Fibroblast of skin of right biceps (primary cell): ENCODE data around the gene NCLN.
"Not testable (repeated sequence)": the region's sequence is repeated elsewhere in the genome, so short reads cannot be mapped to it uniquely, and the experiment has no call there.

Source experiments
- DNase-seq: peaks from one replicate; pipeline ENCODE4 v3.0.0-alpha.2; 2013

The NCLN gene, protein sequence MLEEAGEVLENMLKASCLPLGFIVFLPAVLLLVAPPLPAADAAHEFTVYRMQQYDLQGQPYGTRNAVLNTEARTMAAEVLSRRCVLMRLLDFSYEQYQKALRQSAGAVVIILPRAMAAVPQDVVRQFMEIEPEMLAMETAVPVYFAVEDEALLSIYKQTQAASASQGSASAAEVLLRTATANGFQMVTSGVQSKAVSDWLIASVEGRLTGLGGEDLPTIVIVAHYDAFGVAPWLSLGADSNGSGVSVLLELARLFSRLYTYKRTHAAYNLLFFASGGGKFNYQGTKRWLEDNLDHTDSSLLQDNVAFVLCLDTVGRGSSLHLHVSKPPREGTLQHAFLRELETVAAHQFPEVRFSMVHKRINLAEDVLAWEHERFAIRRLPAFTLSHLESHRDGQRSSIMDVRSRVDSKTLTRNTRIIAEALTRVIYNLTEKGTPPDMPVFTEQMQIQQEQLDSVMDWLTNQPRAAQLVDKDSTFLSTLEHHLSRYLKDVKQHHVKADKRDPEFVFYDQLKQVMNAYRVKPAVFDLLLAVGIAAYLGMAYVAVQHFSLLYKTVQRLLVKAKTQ

DNA sequence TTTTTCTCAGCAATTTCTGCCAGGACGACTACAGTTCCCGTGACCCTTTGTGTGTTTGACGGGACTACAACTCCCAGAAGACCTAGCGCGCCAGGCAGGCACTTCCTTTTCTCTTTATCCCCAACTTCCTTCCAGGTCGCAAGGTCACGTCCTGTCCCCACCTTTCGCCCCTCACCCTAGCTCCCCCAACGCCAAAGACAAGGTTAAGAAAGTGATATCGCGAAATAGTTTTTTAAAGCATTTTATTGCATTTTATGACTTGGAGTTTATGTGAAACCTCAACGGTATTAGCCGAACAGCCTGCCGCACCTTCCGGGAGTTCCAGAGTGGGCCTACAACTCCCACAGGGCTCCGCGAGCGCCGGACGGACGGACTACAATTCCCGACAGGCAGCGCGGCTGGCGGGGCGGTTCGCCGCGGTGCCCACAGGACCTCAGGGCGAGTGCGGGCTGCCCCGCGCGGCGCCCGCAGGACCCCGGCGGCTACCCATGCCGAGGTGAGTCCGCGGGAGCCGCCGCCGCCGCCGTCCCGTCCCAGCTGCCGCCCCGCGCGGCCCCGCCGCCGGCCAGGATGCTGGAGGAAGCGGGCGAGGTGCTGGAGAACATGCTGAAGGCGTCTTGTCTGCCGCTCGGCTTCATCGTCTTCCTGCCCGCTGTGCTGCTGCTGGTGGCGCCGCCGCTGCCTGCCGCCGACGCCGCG, at the start of gene NCLN:
Gene NCLN, plus strand, starts transcription at position 470 of the 699 bp plus-strand sequence. Its CDS starts 101 bp downstream, at position 571.
- peak; percentile 93 for DNase-seq

DNA sequence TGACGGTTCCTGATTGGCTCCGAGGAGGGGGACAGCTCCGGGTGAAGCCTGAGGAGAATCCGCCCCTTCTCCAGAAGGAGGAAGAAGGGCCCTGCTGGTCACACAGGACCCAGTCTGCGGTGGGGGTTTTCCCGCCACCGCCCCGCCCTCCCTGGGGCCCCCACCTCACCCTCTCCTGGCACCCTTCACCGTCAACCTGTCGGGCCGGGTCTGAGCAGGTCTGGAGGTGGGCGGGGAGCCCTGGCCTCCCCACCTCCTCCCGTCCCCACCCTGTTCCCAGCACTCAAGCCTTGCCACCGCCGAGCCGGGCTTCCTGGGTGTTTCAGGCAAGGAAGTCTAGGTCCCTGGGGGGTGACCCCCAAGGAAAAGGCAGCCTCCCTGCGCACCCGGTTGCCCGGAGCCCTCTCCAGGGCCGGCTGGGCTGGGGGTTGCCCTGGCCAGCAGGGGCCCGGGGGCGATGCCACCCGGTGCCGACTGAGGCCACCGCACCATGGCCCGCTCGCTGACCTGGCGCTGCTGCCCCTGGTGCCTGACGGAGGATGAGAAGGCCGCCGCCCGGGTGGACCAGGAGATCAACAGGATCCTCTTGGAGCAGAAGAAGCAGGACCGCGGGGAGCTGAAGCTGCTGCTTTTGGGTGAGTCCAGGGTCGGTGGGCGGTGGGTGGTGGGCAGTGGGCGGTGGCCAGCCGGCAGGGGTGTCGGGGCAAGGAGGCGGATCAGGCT, 49.6 kb upstream of the NCLN start, which contains the start of gene GNA15:
Gene GNA15, plus strand, starts transcription at position 73 of the 723 bp plus-strand sequence. Its CDS starts 418 bp downstream, at position 491.
- DNase-seq = no peak

- DNase-seq = no peak
Measured at GRCh38 chr19:3136684-3137055, 49.1 kb upstream of the NCLN start.

- no peak for DNase-seq
Measured at GRCh38 chr19:3137119-3137518, 48.6 kb upstream of the NCLN start.

- DNase-seq = no peak
Measured at GRCh38 chr19:3138268-3138667, 47.5 kb upstream of the NCLN start.

DNA sequence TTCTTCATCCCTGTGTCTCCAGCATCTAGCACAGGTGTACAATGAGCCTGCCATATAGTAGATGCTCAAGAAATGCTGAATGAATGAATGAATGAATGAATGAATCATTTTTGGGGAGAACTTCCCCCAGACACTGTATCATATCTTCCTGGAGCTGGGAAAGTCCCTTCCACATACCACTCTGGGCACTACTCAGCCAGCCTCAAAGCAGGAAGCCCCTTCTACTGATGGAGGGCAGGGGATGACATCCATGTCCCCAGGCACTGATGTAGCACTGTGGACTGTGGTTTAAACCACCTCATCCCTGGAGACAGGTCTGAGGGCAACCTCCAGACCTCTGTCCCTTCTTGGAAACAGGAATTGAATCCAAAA, 45.1 kb upstream of the NCLN start:
- DNase-seq = no peak

DNA sequence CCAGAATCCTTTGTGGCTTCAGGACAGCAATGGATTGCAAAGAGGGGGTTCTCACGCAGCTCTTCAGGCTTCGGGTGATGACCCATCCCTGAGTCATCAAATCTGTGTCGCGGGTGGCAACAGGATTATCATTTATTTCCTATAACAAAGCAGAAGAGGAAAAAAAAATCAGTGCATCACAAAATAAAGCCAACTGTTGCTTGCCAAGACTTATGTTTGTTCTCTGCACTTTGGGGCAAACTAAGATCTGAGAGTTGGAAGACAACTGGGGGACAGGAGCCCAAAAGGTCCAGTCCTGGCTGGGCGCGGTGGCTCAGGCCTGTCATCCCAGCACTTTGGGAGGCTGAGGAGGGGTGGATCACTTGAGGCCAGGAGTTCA, 43.4 kb upstream of the NCLN start:
- DNase-seq = peak; percentile 92

GRCh38 chr19:3142781-3143337, 42.9 kb upstream of the NCLN start:
- no peak for DNase-seq

GRCh38 chr19:3145909-3146676, 39.6 kb upstream of the NCLN start:
- DNase-seq = no peak

- DNase-seq = no peak
Measured at GRCh38 chr19:3146677-3147100, 39.0 kb upstream of the NCLN start.

DNA sequence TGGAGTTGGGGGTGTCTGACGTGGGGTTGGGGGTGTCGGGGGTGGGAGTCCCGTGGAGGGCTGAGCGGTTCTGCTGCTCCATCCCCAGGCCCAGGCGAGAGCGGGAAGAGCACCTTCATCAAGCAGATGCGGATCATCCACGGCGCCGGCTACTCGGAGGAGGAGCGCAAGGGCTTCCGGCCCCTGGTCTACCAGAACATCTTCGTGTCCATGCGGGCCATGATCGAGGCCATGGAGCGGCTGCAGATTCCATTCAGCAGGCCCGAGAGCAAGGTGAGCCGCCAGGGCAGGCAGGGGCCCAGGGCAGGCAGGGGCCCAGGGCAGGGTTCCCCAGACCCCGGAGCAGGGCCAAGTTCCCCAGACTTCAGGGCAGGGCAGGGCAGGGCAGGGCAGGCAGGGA, 37.2 kb upstream of the NCLN start:
- no peak for DNase-seq

- no peak for DNase-seq
Measured at GRCh38 chr19:3149089-3149488, 36.6 kb upstream of the NCLN start.

DNA sequence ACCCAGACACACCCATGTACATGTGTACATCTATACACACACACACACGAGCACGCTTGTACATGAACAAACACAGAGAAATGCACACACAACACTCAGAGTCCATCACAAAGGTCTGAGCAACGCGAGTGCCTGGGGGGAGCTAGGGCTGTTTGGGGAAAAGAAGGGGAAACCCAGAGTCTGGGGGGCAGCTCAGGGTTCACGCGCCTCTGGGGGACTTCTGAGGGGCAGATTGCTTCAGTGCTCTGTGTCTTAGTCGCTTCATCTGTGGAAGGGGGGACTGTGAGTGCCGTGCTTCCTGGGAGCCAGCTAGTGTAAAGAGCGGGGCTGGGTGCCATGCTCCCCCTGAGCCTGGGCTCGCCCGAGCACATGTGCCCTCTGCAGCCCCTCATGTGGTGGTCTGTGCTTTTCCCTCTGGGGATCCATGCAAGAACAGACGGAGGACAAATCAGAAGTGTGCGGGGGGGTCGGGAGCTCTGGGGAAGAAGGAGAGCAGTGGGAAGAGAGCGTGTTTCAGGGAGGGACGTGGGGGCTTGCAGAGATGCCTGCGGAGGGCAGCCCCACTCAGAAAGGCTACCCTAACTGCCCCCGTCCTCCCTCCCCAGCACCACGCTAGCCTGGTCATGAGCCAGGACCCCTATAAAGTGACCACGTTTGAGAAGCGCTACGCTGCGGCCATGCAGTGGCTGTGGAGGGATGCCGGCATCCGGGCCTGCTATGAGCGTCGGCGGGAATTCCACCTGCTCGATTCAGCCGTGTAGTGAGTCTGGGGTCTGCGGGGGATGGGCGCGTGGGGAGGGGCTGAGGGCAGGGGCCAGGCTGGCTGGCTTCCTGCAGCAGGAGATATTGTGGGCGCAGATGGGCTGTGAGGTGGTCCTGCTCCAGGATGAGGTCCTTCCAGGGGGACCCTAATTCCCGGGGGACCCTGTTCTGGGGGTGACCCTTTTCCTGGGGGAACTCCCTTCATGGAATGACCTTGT, 35.9 kb upstream of the NCLN start:
- no peak for DNase-seq

GRCh38 chr19:3150739-3151329, 34.9 kb upstream of the NCLN start:
- DNase-seq = no peak

GRCh38 chr19:3151563-3152418, 33.9 kb upstream of the NCLN start:
- no peak for DNase-seq

DNA sequence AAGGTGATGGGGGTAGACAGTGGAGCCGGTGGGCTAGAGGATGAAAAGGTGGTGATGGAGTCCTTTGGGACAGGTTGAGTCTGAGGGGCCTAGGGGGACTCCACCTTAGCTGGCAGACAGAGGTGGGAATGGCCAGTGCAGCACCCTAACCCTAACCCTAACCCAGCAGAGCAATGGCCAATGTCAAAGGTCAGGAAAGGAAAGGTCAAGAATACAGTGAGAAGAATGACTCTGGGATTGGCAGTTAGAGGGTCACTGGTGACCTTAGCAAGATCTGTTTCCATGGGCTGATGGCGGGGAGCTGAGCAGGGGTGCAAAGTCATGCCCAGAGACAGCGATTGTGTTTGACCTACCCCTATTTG, 33.3 kb upstream of the NCLN start:
- DNase-seq = no peak

DNA sequence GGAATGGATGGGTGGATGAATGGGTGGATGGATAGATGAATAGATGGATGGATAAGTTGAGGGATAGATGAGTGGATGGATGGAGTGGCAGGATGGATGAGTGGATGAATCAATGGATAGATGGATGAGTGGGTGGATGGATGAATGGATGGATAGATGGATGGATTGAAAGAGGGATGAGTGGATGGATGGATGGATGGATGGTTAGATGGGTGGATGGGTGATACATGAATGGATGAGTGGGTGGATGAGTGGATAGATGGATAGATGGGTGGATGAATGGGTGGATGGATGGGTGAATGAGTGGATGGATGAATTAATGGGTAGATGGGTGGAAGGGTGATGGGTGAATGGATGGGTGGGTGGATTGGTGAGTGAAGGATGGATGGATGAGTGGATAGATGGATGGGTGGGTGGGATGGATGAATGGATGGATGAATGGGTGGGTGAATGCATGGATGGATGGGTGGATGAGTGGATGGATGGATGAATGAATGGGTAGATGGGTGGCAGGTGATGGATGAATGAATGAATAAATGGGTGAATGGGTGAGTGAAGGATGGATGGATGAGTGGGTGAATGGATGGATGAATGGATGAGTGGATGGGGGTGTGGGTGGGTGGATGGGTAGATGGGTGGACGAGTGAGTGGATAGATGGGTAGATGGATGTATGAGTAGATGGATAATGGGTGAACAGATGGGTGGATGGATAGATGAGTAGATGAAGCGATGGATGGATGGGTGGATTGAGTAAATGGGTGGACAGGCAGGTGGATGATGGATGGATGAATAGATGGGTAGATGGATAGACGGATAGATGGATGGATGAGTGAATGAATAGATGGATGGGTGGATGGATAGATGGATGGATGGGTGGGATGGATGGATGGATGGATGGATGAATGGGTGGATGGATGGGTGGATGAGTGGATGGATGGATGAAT, 32.2 kb upstream of the NCLN start:
- DNase-seq = no peak

GRCh38 chr19:3154447-3154846, 31.3 kb upstream of the NCLN start:
- DNase-seq = not testable (repeated sequence)
